ENCODE measurements around the gene FOXL2. TPM values are rescaled to one million over a fixed set of nuclear protein-coding genes. Genes with fewer than 3 reads are reported as not detected.

Gene FOXL2
- total and polyA plus RNA-seq, 7 donors: 0.01 to 0.39 (median 0.21) TPM; not detected in 3

DNA sequence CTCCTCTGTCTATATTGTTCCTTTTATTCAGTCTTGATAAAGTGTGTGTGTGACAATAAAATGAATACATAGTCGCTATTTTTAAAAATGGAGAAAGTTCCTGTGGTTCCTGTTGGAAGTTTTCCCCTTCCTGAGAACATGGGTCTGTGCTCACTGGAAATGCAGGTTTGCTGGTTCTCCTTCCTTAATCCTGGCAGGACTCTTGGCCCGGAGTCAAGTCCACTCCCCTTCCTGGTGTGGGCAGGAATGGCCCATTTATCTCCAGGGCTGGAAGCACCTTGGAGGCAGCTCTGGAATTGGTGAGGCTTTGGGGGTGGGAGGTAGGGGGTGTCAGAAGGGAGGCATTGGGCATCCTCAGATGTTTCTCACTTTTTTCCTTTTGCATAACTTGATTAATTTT lies 30.1 kb downstream of the FOXL2 start:
- Histone ChIP-seq H3K27me3 (ENCODE audit: insufficient read depth in 3 of 3, low read length in 2 of 3) (no peaks in the 10 kb centered on the region), H3K9me3 (no peaks in the 10 kb centered on the region), H3K27ac (no peak overlapping the region), H3K4me1 (no peaks in the 10 kb centered on the region), H3K36me3 (ENCODE audit: insufficient read depth in 1 of 2, low read depth in 1 of 2) (no peaks in the 10 kb centered on the region), H3K4me3 (no peak overlapping the region)
- no peak for TF ChIP-seq CTCF (IDR thresholded peaks at IDR 0.05)
- intact Hi-C loops (cut with DNase I): loop anchor here (1.0 to 10.0 kb wide), 4 partner anchors 218 to 502 kb away; partner anchors contain the start of gene CEP70 (in 1 of the 2)
- no peak for DNase-seq
- ATAC-seq: no peak
- 65 to 67% (median 66%) methylated on average over 2 of the region's 2 CpGs for WGBS, 3 donors

GRCh38 chr3:138915503-138916498 lies 31.1 kb downstream of the FOXL2 start:
- H3K9me3 ChIP-seq: no peaks in the 10 kb centered on the region
- DNase-seq (peak; percentile 95 to 98), ATAC-seq (peak; percentile 96 to 98 (median 97))
- H3K4me1 ChIP-seq: no peaks in the 10 kb centered on the region
- H3K36me3 ChIP-seq (ENCODE audit: insufficient read depth in 1 of 2, low read depth in 1 of 2): no peaks in the 10 kb centered on the region
- 2 to 4% (median 3%) methylated on average over 42 to 68 of the region's 68 CpGs for WGBS, 3 donors
- intact Hi-C loops (cut with DNase I): loop anchor here (1.0 to 10.0 kb wide), 6 partner anchors 82 to 501 kb away; partner anchors contain the start of genes CEP70 (in 2 of the 2) and PIK3CB (in 1 of the 2)
- no peaks in the 10 kb centered on the region for H3K27me3 ChIP-seq (ENCODE audit: insufficient read depth in 3 of 3, low read length in 2 of 3)
- H3K27ac ChIP-seq: peak overlapping the region; percentile 94
- peak; percentile 98 for TF ChIP-seq CTCF (IDR thresholded peaks at IDR 0.05)
- peak overlapping the region; percentile 81 for H3K4me3 ChIP-seq

GRCh38 chr3:138914870-138915502 lies 32.0 kb downstream of the FOXL2 start:
- Histone ChIP-seq H3K36me3 (ENCODE audit: insufficient read depth in 1 of 2, low read depth in 1 of 2) (no peaks in the 10 kb centered on the region), H3K27me3 (ENCODE audit: insufficient read depth in 3 of 3, low read length in 2 of 3) (no peaks in the 10 kb centered on the region), H3K27ac (peak overlapping the region; percentile 94), H3K4me1 (no peaks in the 10 kb centered on the region), H3K4me3 (peak overlapping the region; percentile 81), H3K9me3 (no peaks in the 10 kb centered on the region)
- DNase-seq (no peak), ATAC-seq (peak in 3 of 4 donors; percentile 33 to 39 (median 33))
- 14 to 21% (median 20%) methylated on average over 19 of the region's 19 CpGs for WGBS, 3 donors
- no peak for TF ChIP-seq CTCF (IDR thresholded peaks at IDR 0.05)
- intact Hi-C loops (cut with DNase I): loop anchor here (1.0 to 10.0 kb wide), 4 partner anchors 81 to 500 kb away; partner anchors contain the start of genes CEP70 (in 1 of the 2) and PIK3CB (in 1 of the 2)

DNA sequence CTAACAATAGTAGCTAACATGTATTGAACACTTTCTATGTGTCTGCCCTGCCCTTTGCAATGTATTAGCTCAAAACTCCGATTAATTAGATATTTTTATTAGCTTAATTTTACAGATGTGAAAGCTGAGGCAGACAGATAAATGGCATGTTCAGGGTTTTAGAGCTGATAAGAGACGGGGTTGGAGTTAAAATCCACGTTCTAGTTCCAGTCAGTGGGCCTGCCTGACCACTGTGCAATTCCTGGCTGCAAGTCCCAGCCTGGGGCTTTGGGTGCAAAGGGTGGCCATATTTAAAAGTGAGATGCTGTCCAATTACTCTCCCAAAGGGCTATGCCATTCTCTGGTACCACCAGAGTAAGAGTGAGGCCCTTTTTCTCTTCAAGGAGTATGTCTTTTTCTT lies 33.2 kb downstream of the FOXL2 start:
- Histone ChIP-seq H3K4me3 (no peak overlapping the region), H3K9me3 (no peaks in the 10 kb centered on the region), H3K27me3 (ENCODE audit: insufficient read depth in 3 of 3, low read length in 2 of 3) (no peaks in the 10 kb centered on the region), H3K36me3 (ENCODE audit: insufficient read depth in 1 of 2, low read depth in 1 of 2) (no peaks in the 10 kb centered on the region), H3K4me1 (no peaks in the 10 kb centered on the region), H3K27ac (no peak overlapping the region)
- ATAC-seq (no peak), DNase-seq (no peak)
- intact Hi-C loops (cut with DNase I): loop anchor here in 1 of 2 donors (2.0 to 10.0 kb wide), 3 partner anchors 215 to 499 kb away; partner anchors contain the start of gene CEP70
- WGBS, 3 donors: 88 to 93% (median 90%) methylated on average over 3 of the region's 3 CpGs
- TF ChIP-seq CTCF (IDR thresholded peaks at IDR 0.05): no peak

Data from psoas muscle (tissue), 8 donors.